ENCODE measurements around the gene NADSYN1. TPM values are rescaled to one million over a fixed set of nuclear protein-coding genes. Genes with fewer than 3 reads are reported as not detected.

The NADSYN1 gene
- total RNA-seq, 6 donors from 2014 or later: 46.8 to 248 (median 79.5) TPM

DNA sequence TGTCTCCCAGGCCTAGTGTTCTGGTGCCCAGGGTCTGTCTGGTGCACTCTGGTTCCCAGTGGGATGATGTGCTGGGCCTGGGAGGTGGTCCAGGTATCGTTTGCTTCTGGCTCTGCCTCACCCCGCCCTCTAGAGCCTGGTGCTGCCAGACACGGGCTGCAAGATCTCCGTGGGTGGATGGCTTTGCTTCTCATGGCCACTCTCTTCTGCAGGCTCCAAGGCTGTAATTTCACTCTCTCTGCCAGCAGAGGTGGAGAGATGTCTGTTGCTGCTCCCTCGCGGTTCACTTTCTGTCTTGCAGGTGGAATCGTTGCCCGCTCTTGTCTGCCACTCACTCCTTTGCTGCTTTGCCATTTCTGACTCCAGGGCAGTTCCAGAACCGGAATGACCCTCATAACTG lies 13.4 kb downstream of the NADSYN1 start:
- Histone ChIP-seq H3K9me3 (no peaks in the 10 kb centered on the region), H3K4me1 (no peaks in the 10 kb centered on the region), H3K27ac (no peak overlapping the region), H3K36me3 (peaks cover 0 to 49% (median 28%) of the 10 kb centered on the region in 4 donors), H3K27me3 (no peaks in the 10 kb centered on the region), H3K4me3 (no peak overlapping the region)
- no peak for DNase-seq
- WGBS, 2 donors: 93 to 95% methylated on average over 9 of the region's 9 CpGs
- TF ChIP-seq POLR2AphosphoS5 (IDR thresholded peaks at IDR 0.05) (no peak), POLR2A (IDR thresholded peaks at IDR 0.05) (no peak), EP300 (IDR thresholded peaks at IDR 0.05) (no peak)
- TF ChIP-seq, protein P1, sequence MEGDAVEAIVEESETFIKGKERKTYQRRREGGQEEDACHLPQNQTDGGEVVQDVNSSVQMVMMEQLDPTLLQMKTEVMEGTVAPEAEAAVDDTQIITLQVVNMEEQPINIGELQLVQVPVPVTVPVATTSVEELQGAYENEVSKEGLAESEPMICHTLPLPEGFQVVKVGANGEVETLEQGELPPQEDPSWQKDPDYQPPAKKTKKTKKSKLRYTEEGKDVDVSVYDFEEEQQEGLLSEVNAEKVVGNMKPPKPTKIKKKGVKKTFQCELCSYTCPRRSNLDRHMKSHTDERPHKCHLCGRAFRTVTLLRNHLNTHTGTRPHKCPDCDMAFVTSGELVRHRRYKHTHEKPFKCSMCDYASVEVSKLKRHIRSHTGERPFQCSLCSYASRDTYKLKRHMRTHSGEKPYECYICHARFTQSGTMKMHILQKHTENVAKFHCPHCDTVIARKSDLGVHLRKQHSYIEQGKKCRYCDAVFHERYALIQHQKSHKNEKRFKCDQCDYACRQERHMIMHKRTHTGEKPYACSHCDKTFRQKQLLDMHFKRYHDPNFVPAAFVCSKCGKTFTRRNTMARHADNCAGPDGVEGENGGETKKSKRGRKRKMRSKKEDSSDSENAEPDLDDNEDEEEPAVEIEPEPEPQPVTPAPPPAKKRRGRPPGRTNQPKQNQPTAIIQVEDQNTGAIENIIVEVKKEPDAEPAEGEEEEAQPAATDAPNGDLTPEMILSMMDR (IDR thresholded peaks at IDR 0.05): no peak
- no peak for ATAC-seq (ENCODE audit: low FRiP score in 2 of 2)

DNA sequence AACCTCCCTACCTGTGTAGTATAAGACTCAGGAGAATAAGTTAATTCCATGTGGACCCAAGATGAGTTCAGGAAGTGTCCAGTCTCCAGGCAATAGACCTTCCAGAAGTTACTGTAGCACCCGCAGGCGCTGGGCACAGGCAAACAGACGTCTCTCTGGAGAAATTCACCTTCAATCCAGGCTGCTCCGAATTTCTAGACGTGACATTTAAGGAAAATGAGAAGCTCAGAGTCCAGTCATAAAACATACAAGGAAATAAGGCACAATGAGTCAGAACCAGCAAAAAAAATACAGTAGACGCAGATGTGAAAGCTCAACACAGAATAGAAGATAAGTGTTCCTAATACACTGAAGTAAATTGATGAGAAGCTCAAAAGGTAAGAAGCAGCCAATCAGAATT lies 14.2 kb downstream of the NADSYN1 start:
- no peak for ATAC-seq (ENCODE audit: low FRiP score in 2 of 2)

GRCh38 chr11:71470946-71471345 lies 17.9 kb downstream of the NADSYN1 start:
- no peak for TF ChIP-seq EP300 (IDR thresholded peaks at IDR 0.05)
- TF ChIP-seq POLR2A (IDR thresholded peaks at IDR 0.05): no peak
- TF ChIP-seq, protein P1 (IDR thresholded peaks at IDR 0.05): no peak
- TF ChIP-seq POLR2AphosphoS5 (IDR thresholded peaks at IDR 0.05): no peak
- no peaks in the 10 kb centered on the region for H3K9me3 ChIP-seq
- WGBS, 2 donors: 59 to 82% methylated on average over 6 of the region's 6 CpGs
- H3K36me3 ChIP-seq: peaks cover 17 to 62% (median 51%) of the 10 kb centered on the region in 4 donors
- ATAC-seq (ENCODE audit: low FRiP score in 2 of 2) (no peak), DNase-seq (no peak)
- no peak overlapping the region for H3K4me3 ChIP-seq
- no peaks in the 10 kb centered on the region for H3K4me1 ChIP-seq
- no peaks in the 10 kb centered on the region for H3K27me3 ChIP-seq
- H3K27ac ChIP-seq: no peak overlapping the region

More for the DNA sequence above, 14.2 kb downstream of the NADSYN1 start:
- TF ChIP-seq EP300 (IDR thresholded peaks at IDR 0.05) (no peak), POLR2A (IDR thresholded peaks at IDR 0.05) (no peak), POLR2AphosphoS5 (IDR thresholded peaks at IDR 0.05) (no peak)
- TF ChIP-seq, protein P1 (IDR thresholded peaks at IDR 0.05): no peak
- 95 to 100% methylated on average over 6 of the region's 6 CpGs for WGBS, 2 donors
- DNase-seq: no peak
- Histone ChIP-seq H3K9me3 (no peaks in the 10 kb centered on the region), H3K36me3 (peaks cover 0 to 49% (median 26%) of the 10 kb centered on the region in 4 donors), H3K4me3 (no peak overlapping the region), H3K4me1 (no peaks in the 10 kb centered on the region), H3K27ac (no peak overlapping the region), H3K27me3 (no peaks in the 10 kb centered on the region)

DNA sequence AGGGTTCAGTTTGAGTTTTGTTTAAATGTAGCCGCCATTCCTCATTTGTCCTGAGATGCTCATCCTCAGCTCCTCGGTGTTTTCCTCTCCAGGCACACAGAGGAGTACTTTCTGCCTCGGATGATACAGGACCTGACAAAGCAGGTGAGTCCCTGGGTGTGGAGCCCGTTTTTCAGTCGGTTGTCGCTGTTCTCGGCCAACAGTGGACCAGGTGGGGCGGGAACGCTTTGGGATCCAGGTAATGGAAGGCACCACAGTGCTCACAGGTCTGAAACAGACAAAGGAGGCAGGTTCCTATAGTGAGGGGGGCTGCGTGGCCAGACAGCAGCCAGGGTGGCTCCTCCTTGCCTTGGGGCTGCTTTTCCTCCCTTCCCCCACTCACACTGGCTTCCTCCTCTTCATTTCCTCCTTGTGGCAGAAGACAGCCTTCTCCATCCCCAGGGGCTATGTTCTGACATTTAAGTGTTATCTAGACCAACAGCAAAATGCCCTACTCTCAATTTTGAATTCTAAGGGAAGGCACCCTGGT lies 19.4 kb downstream of the NADSYN1 start:
- no peak overlapping the region for H3K4me3 ChIP-seq
- no peaks in the 10 kb centered on the region for H3K4me1 ChIP-seq
- peaks cover 20 to 65% (median 57%) of the 10 kb centered on the region in 4 donors for H3K36me3 ChIP-seq
- DNase-seq (no peak), ATAC-seq (ENCODE audit: low FRiP score in 2 of 2) (no peak)
- WGBS, 2 donors: 85 to 87% methylated on average over 10 of the region's 10 CpGs
- H3K27me3 ChIP-seq: no peaks in the 10 kb centered on the region
- no peak for TF ChIP-seq POLR2A (IDR thresholded peaks at IDR 0.05)
- no peak for TF ChIP-seq POLR2AphosphoS5 (IDR thresholded peaks at IDR 0.05)
- TF ChIP-seq, protein P1 (IDR thresholded peaks at IDR 0.05): no peak
- TF ChIP-seq EP300 (IDR thresholded peaks at IDR 0.05): no peak
- no peaks in the 10 kb centered on the region for H3K9me3 ChIP-seq
- H3K27ac ChIP-seq: no peak overlapping the region
